HCT116 (cell line): ENCODE results near the gene TK1. TPM values are rescaled to one million over a fixed set of nuclear protein-coding genes. Genes with fewer than 3 reads are reported as not detected.
A peak's percentile ranks its signal among the peaks of the same experiment; 100 is the strongest.

Experiments
- ATAC-seq: fragments of 200-7000 bp; cut with Tn5 transposase; 2 replicates; pipeline ENCODE4 v1.9.1; 2020; ENCODE audit warnings: mild to moderate bottlenecking, moderate library complexity
- BruUV-seq: library from RNA; stranded (reverse); fragments of 400-500 nt; replicated peaks from 2 replicates; lab custom pipeline; 2021; lab: Mats Ljungman, UMichigan
- CTCF ChIA-PET: fragments of 300-600 bp; sonication (Branson Sonifier 250); formaldehyde crosslinking; loops from one replicate; lab custom pipeline; 2021; ENCODE audit warnings: antibody characterized with exemption; lab: Charles Lee
- POLR2A ChIA-PET: fragments of 300-600, 350-600 bp; sonication (Branson Sonifier 250); formaldehyde crosslinking; loops from one replicate; lab custom pipeline; 2021; ENCODE audit warnings: antibody characterized with exemption; lab: Charles Lee
- RAD21 ChIA-PET, 2 experiments: fragments of 300-600 bp; sonication (Branson Sonifier 250); formaldehyde crosslinking; loops; one replicate each; lab custom pipeline; 2023; ENCODE audit warnings: low total read pairs in 2 of 2; ENCODE audit not compliant: uncharacterized antibody in 2 of 2, unreplicated experiment in 2 of 2, low non-redundant PET in 1 of 2; lab: Charles Lee
- DNase-seq: peaks from one replicate; pipeline ENCODE4 v3.0.0-alpha.2; 2010; ENCODE audit warnings: low read depth, low spot score
- H2AFZ ChIP-seq: fragments of 200-600 bp; shearing (Covaris generic), sonication (generic); 2 replicates; pipeline ENCODE4 v1.6.1; 2017; ENCODE audit warnings: low read depth, mixed run types, mixed read lengths, antibody characterized with exemption, low read length; ENCODE audit not compliant: poor library complexity, severe bottlenecking
- H3K27ac ChIP-seq: 2 replicates; pipeline ENCODE4 v1.5.1; 2012; ENCODE audit warnings: low read depth, low read length
- H3K27me3 ChIP-seq: fragments of 200-600 bp; sonication (generic); 2 replicates; pipeline ENCODE4 v1.6.1; 2016; ENCODE audit warnings: mixed run types, low read length, mixed read lengths; ENCODE audit not compliant: insufficient read depth
- H3K36me3 ChIP-seq, 2 experiments: fragments of 200-500 bp in 1 of 2; fragments of 200-600 bp in 1 of 2; sonication (Bioruptor generic) in 1 of 2; sonication (generic) in 1 of 2; 2 replicates each; pipeline versions ENCODE4 v1.5.1 to v1.6.1; 2014 to 2016; ENCODE audit warnings: low read length in 2 of 2, inconsistent platforms in 1 of 2, mixed read lengths in 1 of 2, mixed run types in 1 of 2; ENCODE audit not compliant: insufficient read depth in 2 of 2, control insufficient read depth in 1 of 2
- H3K4me1 ChIP-seq, 2 experiments: fragments of 200-600 bp in 1 of 2; sonication (generic) in 1 of 2; 2 replicates each; pipeline versions ENCODE4 v1.5.1 to v1.6.1; 2012 to 2017; ENCODE audit warnings: low read length in 2 of 2, inconsistent platforms in 1 of 2, mild to moderate bottlenecking in 1 of 2, mixed read lengths in 1 of 2, mixed run types in 1 of 2, moderate library complexity in 1 of 2; ENCODE audit not compliant: insufficient read depth in 2 of 2, control insufficient read depth in 1 of 2
- H3K4me2 ChIP-seq: fragments of 200-600 bp; sonication (generic); 2 replicates; pipeline ENCODE4 v1.6.1; 2017; ENCODE audit warnings: mixed run types, low read length, mixed read lengths
- H3K4me3 ChIP-seq, 2 experiments: fragments of 200-600 bp in 1 of 2; sonication (generic) in 1 of 2; replicated peaks in 1 of 2; 2 replicates each; pipeline ENCODE4 v1.5.1; 2011 to 2016; ENCODE audit warnings: low read length in 2 of 2, control low read depth in 1 of 2, low read depth in 1 of 2, mild to moderate bottlenecking in 1 of 2, mixed read lengths in 1 of 2, mixed run types in 1 of 2
- H3K79me2 ChIP-seq: fragments of 200-600 bp; sonication (generic); 2 replicates; pipeline ENCODE4 v1.6.1; 2017; ENCODE audit warnings: mild to moderate bottlenecking, mixed run types, low read length, moderate library complexity, mixed read lengths; ENCODE audit not compliant: insufficient read depth
- H3K9ac ChIP-seq: fragments of 200-600 bp; sonication (generic); 2 replicates; pipeline ENCODE4 v1.6.1; 2016; ENCODE audit warnings: low read length, mixed read lengths
- H3K9me2 ChIP-seq: fragments of 200-600 bp; sonication (generic), shearing (Covaris generic); 2 replicates; pipeline ENCODE4 v1.6.1; 2017; ENCODE audit warnings: mixed run types, mild to moderate bottlenecking, moderate library complexity; ENCODE audit not compliant: insufficient read depth
- H3K9me3 ChIP-seq, 2 experiments: fragments of 200-500 bp in 1 of 2; fragments of 200-600 bp in 1 of 2; sonication (Bioruptor generic) in 1 of 2; sonication (generic) in 1 of 2; 2 replicates each; pipeline ENCODE4 v1.6.1; 2014 to 2017; ENCODE audit warnings: low read length in 2 of 2, mixed read lengths in 2 of 2, inconsistent platforms in 1 of 2, low read depth in 1 of 2, mild to moderate bottlenecking in 1 of 2, mixed run types in 1 of 2, moderate library complexity in 1 of 2; ENCODE audit not compliant: control insufficient read depth in 1 of 2, insufficient read depth in 1 of 2
- H4K20me1 ChIP-seq: fragments of 200-600 bp; sonication (generic), shearing (Covaris generic); 2 replicates; pipeline ENCODE4 v1.6.1; 2017; ENCODE audit warnings: mixed run types, mild to moderate bottlenecking, moderate library complexity; ENCODE audit not compliant: insufficient read depth
- CBX3 ChIP-seq: IDR thresholded peaks from 2 replicates; pipeline ENCODE4 v1.6.1; 2012; ENCODE audit warnings: low read depth
- CEBPB ChIP-seq: IDR thresholded peaks from 2 replicates; pipeline ENCODE4 v1.6.1; 2012; ENCODE audit warnings: low read depth
- CTCF ChIP-seq, 3 experiments: fragments of 200-600 bp in 1 of 3; sonication (generic) in 1 of 3; IDR thresholded peaks in 2 of 3; conservative IDR thresholded peaks in 1 of 3; 2 replicates each; pipeline ENCODE4 v1.5.1; 2012 to 2017; ENCODE audit warnings: low read depth in 2 of 3, low read length in 2 of 3, antibody characterized with exemption in 1 of 3, borderline replicate concordance in 1 of 3, control low read depth in 1 of 3, mild to moderate bottlenecking in 1 of 3, mixed read lengths in 1 of 3, mixed run types in 1 of 3, moderate library complexity in 1 of 3; ENCODE audit not compliant: insufficient read depth in 1 of 3
- EGR1 ChIP-seq: IDR thresholded peaks from 2 replicates; pipeline ENCODE4 v1.6.1; 2012; ENCODE audit warnings: low read depth
- EZH2 ChIP-seq: fragments of 200-600 bp; sonication (generic); IDR thresholded peaks from 2 replicates; pipeline ENCODE4 v1.6.1; 2017; ENCODE audit warnings: antibody characterized with exemption, mixed run types
- EZH2phosphoT487 ChIP-seq: fragments of 200-600 bp; IDR thresholded peaks from 2 replicates; pipeline ENCODE4 v1.6.1; 2018; ENCODE audit warnings: antibody characterized with exemption, borderline replicate concordance
- FOSL1 ChIP-seq: IDR thresholded peaks from 2 replicates; pipeline ENCODE4 v1.6.1; 2012; ENCODE audit warnings: low read depth
- POLR2AphosphoS5 ChIP-seq: IDR thresholded peaks from 2 replicates; pipeline ENCODE4 v1.6.1; 2011; ENCODE audit warnings: mild to moderate bottlenecking, low read depth, low read length, moderate library complexity
- RAD21 ChIP-seq: IDR thresholded peaks from 2 replicates; pipeline ENCODE4 v1.6.1; 2012; ENCODE audit warnings: low read depth, mild to moderate bottlenecking
- SP1 ChIP-seq: IDR thresholded peaks from 2 replicates; pipeline ENCODE4 v1.6.1; 2012; ENCODE audit warnings: low read depth
- SRF ChIP-seq: IDR thresholded peaks from 2 replicates; pipeline ENCODE4 v1.6.1; 2012; ENCODE audit warnings: low read depth
- ZNF274 ChIP-seq: fragments of 200-500 bp; sonication (Bioruptor generic); IDR thresholded peaks from 2 replicates; pipeline ENCODE4 v1.6.1; 2014; ENCODE audit warnings: mild to moderate bottlenecking, low read depth, low read length, inconsistent platforms
- intact Hi-C: fragments of 100-400 bp; cut with micrococcal nuclease; formaldehyde crosslinking; loops from 2 replicates; pipeline ENCODE4 v1.10.0; 2022
- total RNA-seq: library from RNA; stranded (reverse); gene quantifications from one replicate; pipeline ENCODE4 v1.2.1, GENCODE V29; 2021; ENCODE audit not compliant: unreplicated experiment
- TF ChIP-seq, protein P1 (sequence below): IDR thresholded peaks from 2 replicates; pipeline ENCODE4 v1.6.1; 2012

Gene TK1
- total RNA-seq, 1 experiment from 2014 or later = 315 TPM

- Histone ChIP-seq H3K27me3 (no peaks in the 10 kb centered on the region), H3K36me3 (peaks cover 32 to 64% of the 10 kb centered on the region in 2 experiments), H3K27ac (peak overlapping the region; percentile 38; the same call in 1 of the 2 replicates), H3K9me2 (no peaks in the 10 kb centered on the region), H3K4me1 (peaks cover 19 to 45% of the 10 kb centered on the region in 2 experiments; a peak in 3 of 4 replicates), H4K20me1 (peaks cover 5% of the 10 kb centered on the region; the same call in 1 of the 2 replicates), H3K9ac (no peak overlapping the region), H3K4me3 (no peak overlapping the region), H3K9me3 (no peaks in the 10 kb centered on the region), H3K79me2 (peaks cover 22% of the 10 kb centered on the region), H2AFZ (no peak overlapping the region), H3K4me2 (no peak overlapping the region)
- ChIA-PET POLR2A (interaction anchor here (1.5 to 5.1 kb wide), 2 partner anchors 12 to 34 kb away, joined by 4 to 44 read pairs; partner anchors contain the start of genes AFMID and TK1), RAD21 (no interaction called here), CTCF (interaction anchor here (0.9 to 3.2 kb wide), 6 partner anchors 12 to 89 kb away, joined by 3 to 17 read pairs (median 6); partner anchors contain the start of genes AFMID and TK1)
- no peak for ATAC-seq
- TSS peak; percentile 50 for BruUV-seq
- no peak for DNase-seq
- intact Hi-C loops = no loop called here
- TF ChIP-seq, protein P1, sequence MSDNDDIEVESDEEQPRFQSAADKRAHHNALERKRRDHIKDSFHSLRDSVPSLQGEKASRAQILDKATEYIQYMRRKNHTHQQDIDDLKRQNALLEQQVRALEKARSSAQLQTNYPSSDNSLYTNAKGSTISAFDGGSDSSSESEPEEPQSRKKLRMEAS = 0 out of 2 replicates have a peak, but pooled peaks have one; percentile 30
- TF ChIP-seq SRF (no peak), RAD21 (0 out of 2 replicates have a peak, but pooled peaks have one; percentile 8)
Observed at GRCh38 chr17:78174346-78174869, 12.4 kb downstream of the TK1 start.

GRCh38 chr17:78173097-78173715 lies 13.6 kb downstream of the TK1 start:
- RAD21 ChIA-PET = no interaction called here
- no peak for DNase-seq
- H3K9me2 ChIP-seq = no peaks in the 10 kb centered on the region
- H3K4me3 ChIP-seq = no peak overlapping the region
- H3K79me2 ChIP-seq = peaks cover 30% of the 10 kb centered on the region
- H2AFZ ChIP-seq = no peak overlapping the region
- no TSS peak for BruUV-seq
- CTCF ChIA-PET = no interaction called here
- no peak overlapping the region; the same call in 1 of the 2 replicates for H3K9ac ChIP-seq
- peak overlapping the region; percentile 6; the same call in 1 of the 2 replicates for H3K4me2 ChIP-seq
- POLR2A ChIA-PET = interaction anchor here (0.7 to 5.1 kb wide), 2 partner anchors 13 to 21 kb away, joined by 3 to 44 read pairs; partner anchors contain the start of genes AFMID and TK1
- H3K4me1 ChIP-seq = peaks cover 19 to 48% of the 10 kb centered on the region in 2 experiments; a peak in 3 of 4 replicates
- no peaks in the 10 kb centered on the region for H3K9me3 ChIP-seq
- H3K27ac ChIP-seq = 0 out of 2 replicates have a peak overlapping the region, but pooled peaks have one; percentile 10
- ATAC-seq = no peak
- TF ChIP-seq ZNF274 = no peak
- no peak for TF ChIP-seq CTCF (IDR thresholded peaks at IDR 0.05 in 2 of 3, conservative IDR thresholded peaks at IDR 0.05 in 1 of 3; ENCODE audit: borderline replicate concordance in 1 of 3, insufficient read depth in 1 of 3, low read depth in 2 of 3, low read length in 2 of 3)
- TF ChIP-seq CBX3 = no peak
- no peak for TF ChIP-seq EZH2phosphoT487
- no peak for TF ChIP-seq EZH2
- no peak for TF ChIP-seq SP1
- TF ChIP-seq EGR1 = no peak
- TF ChIP-seq POLR2AphosphoS5 = no peak; the same call in 1 of the 2 replicates
- TF ChIP-seq FOSL1 = no peak
- TF ChIP-seq CEBPB = no peak
- no peak for TF ChIP-seq SRF
- TF ChIP-seq, all 23 proteins: peak for 0
- Histone ChIP-seq H3K36me3 (peaks cover 26 to 52% of the 10 kb centered on the region in 2 experiments), H4K20me1 (peaks cover 5% of the 10 kb centered on the region; the same call in 1 of the 2 replicates), H3K27me3 (no peaks in the 10 kb centered on the region)
- intact Hi-C loops = no loop called here
